GM10248 (cell line): Measurements from ENCODE around the gene UQCRHL.
"Not testable (repeated sequence)": the region's sequence is repeated elsewhere in the genome, so short reads cannot be mapped to it uniquely, and the experiment has no call there.

Experiments used
- CTCF ChIA-PET: fragments of 300-600 bp; sonication (Branson Sonifier 250); formaldehyde crosslinking; extraction: SDS; loops from one replicate; lab custom pipeline; 2021; ENCODE audit warnings: antibody characterized with exemption; lab: Yijun Ruan, JAX
- POLR2A ChIA-PET: fragments of 350-650 bp; sonication (Branson Sonifier 250); formaldehyde crosslinking; extraction: SDS; loops from one replicate; lab custom pipeline; 2020; ENCODE audit warnings: antibody characterized with exemption; lab: Yijun Ruan, JAX
- DNase-seq: peaks from one replicate; pipeline ENCODE4 v3.0.0; 2012; ENCODE audit errors: extremely low spot score
- CTCF ChIP-seq: IDR thresholded peaks from 2 replicates; pipeline ENCODE4 v1.5.1; 2012; ENCODE audit warnings: mild to moderate bottlenecking, low read depth; ENCODE audit errors: extremely low read depth, missing control alignments, control extremely low read depth

Gene UQCRHL

GRCh38 chr1:15807549-15807948, at the start of gene UQCRHL:
Gene UQCRHL (minus strand): TSS chr1:15807649. CDS start chr1:15807649, 0 bp downstream.
- CTCF ChIA-PET: interaction anchor here (1.2 to 2.4 kb wide), 3 partner anchors 10 to 187 kb away, joined by 3 to 9 read pairs (median 5); no protein-coding TSS in a partner anchor
- POLR2A ChIA-PET, DNase-seq: not testable (repeated sequence)

GRCh38 chr1:15856888-15857287, 49.4 kb upstream of the UQCRHL start:
- POLR2A ChIA-PET: no interaction called here
- no peak for DNase-seq
- no peak for TF ChIP-seq CTCF
- CTCF ChIA-PET: no interaction called here

GRCh38 chr1:15852828-15853302, 45.4 kb upstream of the UQCRHL start:
- ChIA-PET CTCF (interaction anchor here (1.3 to 1.4 kb wide), 2 partner anchors 8 to 15 kb away, joined by 3 read pairs; no protein-coding TSS in a partner anchor), POLR2A (no interaction called here)
- TF ChIP-seq CTCF: no peak
- no peak for DNase-seq

GRCh38 chr1:15852036-15852827, 44.8 kb upstream of the UQCRHL start:
- ChIA-PET CTCF (interaction anchor here (0.6 to 1.4 kb wide), 4 partner anchors 7 to 109 kb away, joined by 3 read pairs; no protein-coding TSS in a partner anchor), POLR2A (no interaction called here)
- no peak for DNase-seq
- TF ChIP-seq CTCF: no peak

- CTCF ChIA-PET: interaction anchor here (0.6 to 1.4 kb wide), 5 partner anchors 10 to 143 kb away, joined by 3 read pairs; no protein-coding TSS in a partner anchor
- no peak for TF ChIP-seq CTCF
- no peak for DNase-seq
- POLR2A ChIA-PET: no interaction called here
Observed at GRCh38 chr1:15851210-15852035, 44.0 kb upstream of the UQCRHL start.

- no peak for DNase-seq
- POLR2A ChIA-PET: no interaction called here
- CTCF ChIA-PET: interaction anchor here (1.2 to 1.4 kb wide), 3 partner anchors 11 to 144 kb away, joined by 3 read pairs; no protein-coding TSS in a partner anchor
- TF ChIP-seq CTCF: no peak
Observed at GRCh38 chr1:15850471-15851001, 43.1 kb upstream of the UQCRHL start.
